Suppressor macrophage treated with lipopolysaccharide for 4 hours (primary cell): Measurements from ENCODE around the gene PDLIM3.
"Not testable (repeated sequence)": the region's sequence is repeated elsewhere in the genome, so short reads cannot be mapped to it uniquely, and the experiment has no call there.

Experiments used
- DNase-seq: peaks from one replicate; pipeline ENCODE4 v3.0.0-alpha.2; 2020

Gene PDLIM3

GRCh38 chr4:185550933-185551332 lies 15.6 kb upstream of the PDLIM3 start:
- no peak for DNase-seq

GRCh38 chr4:185549095-185549639 lies 13.9 kb upstream of the PDLIM3 start:
- DNase-seq, result no peak

- no peak for DNase-seq
Measured at GRCh38 chr4:185548587-185548986, 13.3 kb upstream of the PDLIM3 start.

GRCh38 chr4:185546335-185546734 lies 11.0 kb upstream of the PDLIM3 start:
- no peak for DNase-seq

- DNase-seq, result no peak
Measured at GRCh38 chr4:185542626-185543315, 7.5 kb upstream of the PDLIM3 start.

DNA sequence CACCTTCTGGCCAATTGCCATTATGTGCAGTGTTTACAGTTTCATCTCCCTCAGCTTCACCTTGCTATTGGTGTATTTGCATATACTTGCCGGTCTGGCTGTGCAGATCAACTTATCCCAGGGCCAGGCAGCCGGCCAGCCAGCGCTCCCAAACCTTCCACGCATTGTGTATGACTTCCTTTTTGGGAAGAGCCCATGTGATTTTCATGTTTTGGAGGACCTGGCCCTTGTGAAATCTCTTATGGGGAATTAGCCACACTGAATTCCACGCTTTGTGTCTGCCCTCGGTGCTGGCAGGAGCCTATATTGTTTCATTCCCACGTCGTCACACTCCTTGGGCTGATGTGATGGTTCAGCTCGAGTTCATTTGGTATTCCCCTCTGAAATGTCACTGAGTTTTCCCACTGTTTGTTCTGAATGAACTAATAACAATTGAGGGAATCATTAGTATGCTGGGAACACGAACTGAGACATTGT lies 6.0 kb upstream of the PDLIM3 start:
- no peak for DNase-seq

- no peak for DNase-seq
Measured at GRCh38 chr4:185540487-185541120, 5.3 kb upstream of the PDLIM3 start.

DNA sequence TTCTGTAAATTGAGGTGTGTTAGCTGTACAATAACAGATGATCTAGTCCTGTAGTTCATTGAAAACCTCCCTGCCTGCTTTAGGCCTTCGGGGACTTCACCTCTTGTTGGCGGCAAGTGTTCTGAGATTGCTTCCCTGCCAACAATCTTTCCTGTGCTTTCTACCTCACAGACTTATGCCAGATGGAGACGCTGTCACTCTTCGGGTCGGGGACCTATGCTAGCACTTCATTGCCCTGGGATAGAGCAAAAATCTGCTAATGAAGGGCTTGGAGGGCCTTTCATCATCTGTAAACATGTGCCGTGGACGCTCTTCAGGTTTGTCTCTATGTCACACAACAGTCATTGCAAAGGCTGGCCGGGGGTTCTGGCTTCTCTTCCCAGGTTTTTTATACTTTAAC lies 4.7 kb upstream of the PDLIM3 start:
- DNase-seq, result no peak

- no peak for DNase-seq
Measured at GRCh38 chr4:185538806-185539205, 3.5 kb upstream of the PDLIM3 start.

- no peak for DNase-seq
Measured at GRCh38 chr4:185536411-185536709, 1.1 kb upstream of the PDLIM3 start.

- no peak for DNase-seq
Measured at GRCh38 chr4:185535612-185536410, 504 bp upstream of the PDLIM3 start.

- no peak for DNase-seq
Measured at GRCh38 chr4:185534511-185534865, 819 bp downstream of the PDLIM3 start.

DNA sequence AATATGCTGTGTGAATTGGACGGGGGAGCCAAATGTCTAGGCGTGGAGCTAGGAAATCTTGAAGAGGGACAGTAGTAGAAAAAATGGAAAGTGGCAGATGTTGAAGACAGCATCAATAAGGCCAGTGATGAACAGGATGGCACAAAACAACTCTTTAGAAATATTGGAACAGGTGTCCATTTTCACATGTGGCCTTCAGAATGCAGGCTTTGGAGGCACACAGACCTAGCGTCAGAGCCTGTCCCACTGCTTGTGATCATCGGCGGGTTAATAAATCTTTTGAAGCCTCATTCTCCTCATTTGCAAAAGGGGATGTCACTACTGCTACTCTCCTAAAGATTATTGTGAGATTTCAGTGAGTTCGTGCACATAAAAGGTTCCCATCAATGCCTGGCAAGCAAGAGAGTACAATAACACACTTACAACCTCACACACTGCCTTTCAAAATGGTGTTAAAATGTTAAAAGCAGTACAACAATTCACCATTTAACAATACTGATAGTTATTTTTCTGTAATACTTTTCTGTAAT lies 2.4 kb downstream of the PDLIM3 start:
- no peak for DNase-seq

GRCh38 chr4:185532293-185532692 lies 3.0 kb downstream of the PDLIM3 start:
- no peak for DNase-seq

DNA sequence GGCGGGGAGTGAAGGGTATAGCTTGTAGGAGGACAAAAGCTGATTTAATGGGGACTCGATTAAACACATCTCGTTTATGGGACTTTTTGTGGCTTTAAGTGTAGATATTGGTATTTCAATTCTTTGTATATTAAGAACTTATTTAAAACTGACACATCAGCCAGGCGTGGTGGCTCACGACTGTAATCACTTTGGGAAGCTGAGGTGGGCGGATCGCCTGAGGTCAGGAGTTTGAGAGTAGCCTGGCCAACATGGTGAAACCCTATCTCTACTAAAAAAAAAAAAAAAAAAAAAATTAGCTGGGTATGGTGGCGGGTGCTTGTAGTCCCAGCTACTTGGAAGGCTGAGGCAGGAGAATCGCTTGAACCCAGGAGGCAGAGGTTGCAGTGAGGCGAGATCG lies 3.7 kb downstream of the PDLIM3 start:
- not testable (repeated sequence) for DNase-seq

GRCh38 chr4:185529413-185529812 lies 5.9 kb downstream of the PDLIM3 start:
- DNase-seq, result no peak

- no peak for DNase-seq
Measured at GRCh38 chr4:185524888-185525863, 10.1 kb downstream of the PDLIM3 start.

GRCh38 chr4:185523862-185524261 lies 11.4 kb downstream of the PDLIM3 start:
- DNase-seq, result no peak

DNA sequence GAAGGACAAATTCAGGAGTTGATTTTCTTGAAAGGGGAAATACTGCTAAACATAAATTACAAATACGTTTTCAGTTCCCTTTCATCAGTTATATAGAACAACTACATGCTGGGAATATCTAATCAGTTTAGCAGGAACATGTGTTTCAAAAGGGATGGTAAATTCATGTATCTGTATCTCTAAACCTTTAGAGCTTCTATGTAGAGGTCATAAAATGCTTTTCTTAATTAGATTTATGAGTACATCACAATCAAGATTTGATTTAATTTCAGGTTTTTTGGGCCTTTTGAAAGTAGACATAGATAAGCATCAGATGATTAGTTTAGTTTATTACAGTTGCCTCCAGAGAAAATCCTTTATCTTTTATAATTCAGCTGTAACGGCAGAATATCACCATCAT lies 12.9 kb downstream of the PDLIM3 start:
- no peak for DNase-seq

- DNase-seq, result no peak
Measured at GRCh38 chr4:185520119-185520518, 15.2 kb downstream of the PDLIM3 start.

GRCh38 chr4:185518494-185518893 lies 16.8 kb downstream of the PDLIM3 start:
- no peak for DNase-seq

DNA sequence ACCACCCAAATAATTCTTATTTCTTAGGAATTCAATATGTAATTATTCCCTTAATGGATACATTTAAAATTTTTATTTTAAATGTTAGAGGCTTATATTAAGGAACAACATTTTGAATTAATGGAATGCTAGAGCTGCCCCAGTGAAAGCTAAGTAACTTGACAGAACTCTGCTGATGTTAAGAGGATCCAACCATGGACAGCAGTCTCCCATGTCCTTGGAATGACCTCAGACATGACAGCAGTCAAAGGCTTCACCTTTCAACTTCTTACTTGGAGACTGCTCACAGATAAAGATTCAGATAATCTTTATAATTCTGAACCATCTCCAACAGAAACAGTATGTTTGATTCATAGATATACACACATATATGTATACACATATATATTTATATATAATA lies 17.2 kb downstream of the PDLIM3 start:
- no peak for DNase-seq
